Bronchial epithelial cell (primary cell): ENCODE data around the gene EPN2. TPM values are rescaled to one million over a fixed set of nuclear protein-coding genes. Genes with fewer than 3 reads are reported as not detected.

Experiments used
- DNase-seq: peaks from one replicate; pipeline ENCODE4 v3.0.0-alpha.2; 2010; ENCODE audit warnings: low read depth
- FAIRE-seq: peaks from 2 replicates; lab custom pipeline; 2011; peaks lifted over from hg19 to GRCh38; lab: Jason Lieb, UNC
- H3K27me3 ChIP-seq: 2 replicates; pipeline ENCODE4 v1.5.1; 2011; ENCODE audit warnings: low read length; ENCODE audit not compliant: control insufficient read depth, insufficient read depth
- H3K36me3 ChIP-seq: 2 replicates; pipeline ENCODE4 v1.5.1; 2011; ENCODE audit warnings: low read length; ENCODE audit not compliant: control insufficient read depth, insufficient read depth
- H3K4me3 ChIP-seq: 2 replicates; pipeline ENCODE4 v1.5.1; 2011; ENCODE audit warnings: mild to moderate bottlenecking, low read depth, low read length, control low read depth
- CTCF ChIP-seq: IDR thresholded peaks from 2 replicates; pipeline ENCODE4 v1.5.1; 2011; ENCODE audit warnings: mild to moderate bottlenecking, moderate library complexity, low read length, control low read depth, inconsistent platforms; ENCODE audit not compliant: insufficient read depth, severe bottlenecking
- total RNA-seq: library from RNA; depleted of rRNA; stranded (reverse); fragments of >200 nt; gene quantifications from 2 replicates; pipeline ENCODE4 v1.2.1, GENCODE V29; 2014

The EPN2 gene
- total RNA-seq, 1 donor from 2014 or later: 13.7 TPM

GRCh38 chr17:19369846-19370492 is 132.8 kb downstream of the EPN2 start:
- Histone ChIP-seq H3K4me3 (no peak overlapping the region), H3K27me3 (no peaks in the 10 kb centered on the region), H3K36me3 (no peaks in the 10 kb centered on the region)
- DNase-seq (no peak), FAIRE-seq (no peak)
- TF ChIP-seq CTCF: no peak

- FAIRE-seq (peak; percentile 28), DNase-seq (no peak)
- Histone ChIP-seq H3K4me3 (no peak overlapping the region), H3K36me3 (no peaks in the 10 kb centered on the region), H3K27me3 (no peaks in the 10 kb centered on the region)
- no peak for TF ChIP-seq CTCF
Observed at GRCh38 chr17:19370493-19370960, 133.4 kb downstream of the EPN2 start.

- no peak for DNase-seq
- peak; percentile 73 for FAIRE-seq
- Histone ChIP-seq H3K36me3 (no peaks in the 10 kb centered on the region), H3K27me3 (no peaks in the 10 kb centered on the region), H3K4me3 (no peak overlapping the region)
- no peak for TF ChIP-seq CTCF
Observed at GRCh38 chr17:19371259-19372010, 134.3 kb downstream of the EPN2 start.

- no peaks in the 10 kb centered on the region for H3K27me3 ChIP-seq
- FAIRE-seq (no peak), DNase-seq (no peak)
- no peak for TF ChIP-seq CTCF
- H3K36me3 ChIP-seq: no peaks in the 10 kb centered on the region
- H3K4me3 ChIP-seq: no peak overlapping the region
Observed at GRCh38 chr17:19372011-19372370, 134.8 kb downstream of the EPN2 start.

GRCh38 chr17:19372439-19372838 is 135.3 kb downstream of the EPN2 start:
- DNase-seq: no peak
- Histone ChIP-seq H3K4me3 (no peak overlapping the region), H3K27me3 (no peaks in the 10 kb centered on the region), H3K36me3 (no peaks in the 10 kb centered on the region)
- FAIRE-seq: no peak
- TF ChIP-seq CTCF: no peak
